HG03103 (cell line): Measurements from ENCODE around the gene CTNNA3.

Experiments
- ATAC-seq: cut with Tn5 transposase; IDR thresholded peaks from one replicate; pipeline ENCODE4 v1.9.1; 2021; ENCODE audit warnings: low read depth; ENCODE audit not compliant: unreplicated experiment

The CTNNA3 gene

GRCh38 chr10:67666416-67667034, 29.5 kb downstream of the CTNNA3 start:
- no peak for ATAC-seq

DNA sequence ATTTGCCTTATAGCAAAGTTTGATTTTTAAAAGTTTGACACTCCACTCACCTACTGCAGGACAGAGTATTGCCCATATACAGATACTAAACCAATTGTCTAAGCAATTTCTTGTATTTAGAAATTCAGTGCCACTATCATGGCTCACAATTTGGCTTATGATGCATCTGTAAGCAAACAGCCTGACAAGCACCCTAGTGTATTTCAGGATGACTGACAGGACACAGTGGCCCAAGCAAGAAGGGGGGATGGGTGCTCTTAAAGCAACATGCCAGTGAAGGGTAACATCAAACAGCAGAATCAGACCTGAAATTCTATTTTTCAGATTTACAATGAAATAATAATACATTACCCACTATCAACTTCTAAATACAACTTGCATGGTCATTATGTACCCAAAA, 30.5 kb downstream of the CTNNA3 start:
- no peak for ATAC-seq

- ATAC-seq: no peak
These were observed 31.1 kb downstream of the CTNNA3 start for GRCh38 chr10:67664942-67665341.

DNA sequence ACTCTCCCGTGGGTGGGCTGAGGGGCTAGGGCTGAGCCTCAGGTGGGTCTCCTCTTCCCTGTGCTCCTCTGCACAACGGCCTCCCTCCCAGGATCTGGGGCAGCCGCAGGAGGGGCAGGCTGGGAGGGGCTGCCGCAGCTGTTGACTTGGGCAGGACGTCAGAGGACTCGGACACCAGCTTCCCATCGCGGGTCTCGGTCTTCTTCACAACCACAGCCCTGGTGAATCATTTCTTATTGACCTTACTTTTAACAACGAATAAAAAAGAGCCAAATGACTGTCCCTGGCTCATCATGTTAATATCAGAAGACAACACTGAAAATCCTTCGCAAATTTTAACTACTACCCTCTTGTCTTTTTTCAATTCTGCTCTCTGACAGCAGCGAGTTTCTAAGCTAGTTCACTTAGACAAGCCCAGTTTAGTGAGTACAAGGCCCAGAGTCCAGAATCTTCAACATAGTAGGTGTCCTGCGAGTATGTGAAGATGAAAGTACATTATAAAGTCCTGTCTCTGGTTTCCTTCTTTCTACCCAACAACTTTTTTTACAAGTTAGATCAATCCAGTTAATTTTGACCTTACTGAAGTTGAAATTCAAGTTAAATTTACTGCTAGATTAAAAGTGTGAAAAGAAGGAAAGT, 32.4 kb downstream of the CTNNA3 start:
- no peak for ATAC-seq

- ATAC-seq: no peak
These were observed 33.6 kb downstream of the CTNNA3 start for GRCh38 chr10:67662415-67662814.

GRCh38 chr10:67659497-67659896, 36.5 kb downstream of the CTNNA3 start:
- ATAC-seq: no peak

GRCh38 chr10:67657775-67658174, 38.2 kb downstream of the CTNNA3 start:
- no peak for ATAC-seq

DNA sequence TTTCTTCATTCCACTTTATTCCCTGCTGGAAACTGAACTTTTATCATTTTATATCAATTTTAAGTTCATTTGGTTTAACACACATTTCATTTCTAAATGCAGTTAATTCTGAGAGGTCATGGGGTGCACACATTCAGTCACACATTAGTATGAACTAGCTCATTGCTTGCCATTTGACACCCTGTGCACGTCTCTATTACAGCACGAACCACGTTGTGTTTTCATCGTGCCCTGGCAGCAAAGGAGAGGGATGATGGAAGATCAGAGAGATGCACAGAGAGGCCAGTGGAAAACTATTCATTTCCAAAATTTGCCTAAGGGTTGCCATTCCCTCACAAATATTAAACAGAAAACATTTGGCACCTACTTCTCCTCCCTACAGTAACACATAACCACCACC, 45.4 kb downstream of the CTNNA3 start:
- no peak for ATAC-seq

DNA sequence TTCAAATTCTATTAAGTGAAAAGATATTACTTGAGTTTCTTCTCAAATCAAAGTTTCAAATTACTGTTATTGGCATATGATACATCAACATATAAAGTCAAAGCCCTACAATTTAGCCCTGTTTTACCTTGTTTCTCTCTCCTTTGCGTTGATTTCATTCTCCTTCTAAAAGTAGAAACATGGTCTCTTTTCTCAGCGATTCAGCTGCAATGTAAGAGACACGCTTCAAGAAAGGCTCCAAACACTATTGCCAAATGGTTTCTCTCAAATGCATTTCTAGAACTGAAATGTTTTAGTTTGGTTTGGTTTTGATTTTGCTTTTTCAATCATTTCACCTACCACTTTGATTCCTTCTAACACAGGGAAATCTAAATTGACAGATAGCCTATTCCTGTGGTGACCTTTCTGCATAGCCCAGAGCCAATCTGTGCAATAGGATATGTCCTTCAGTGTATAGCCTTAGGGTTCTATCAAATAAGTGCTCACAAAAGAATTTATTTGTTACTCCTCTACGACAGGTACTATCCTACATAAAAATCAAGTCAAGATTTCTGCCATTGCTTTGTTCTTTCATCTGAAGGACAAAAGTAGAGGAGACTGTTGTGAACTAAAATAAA, 47.3 kb downstream of the CTNNA3 start:
- ATAC-seq: no peak

DNA sequence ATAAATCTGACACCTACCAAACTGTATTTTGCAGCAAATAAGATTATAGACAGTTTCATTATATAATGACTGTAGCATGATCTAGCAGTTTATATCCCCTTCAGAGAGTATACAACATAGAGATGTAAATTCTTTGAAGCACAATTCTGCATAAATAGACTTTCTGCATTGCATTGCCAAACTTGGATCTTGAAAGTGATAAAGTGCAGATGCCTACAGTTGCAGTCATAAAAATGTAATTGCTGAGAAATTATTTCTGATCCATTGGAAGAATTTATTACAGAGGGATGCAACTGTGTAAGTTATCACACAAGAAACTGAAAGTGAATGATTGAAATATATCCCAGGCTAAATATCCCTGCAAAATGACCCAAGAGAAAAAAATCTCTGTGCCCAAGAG, 65.1 kb downstream of the CTNNA3 start:
- no peak for ATAC-seq

GRCh38 chr10:67629461-67629971, 66.5 kb downstream of the CTNNA3 start:
- ATAC-seq: no peak

DNA sequence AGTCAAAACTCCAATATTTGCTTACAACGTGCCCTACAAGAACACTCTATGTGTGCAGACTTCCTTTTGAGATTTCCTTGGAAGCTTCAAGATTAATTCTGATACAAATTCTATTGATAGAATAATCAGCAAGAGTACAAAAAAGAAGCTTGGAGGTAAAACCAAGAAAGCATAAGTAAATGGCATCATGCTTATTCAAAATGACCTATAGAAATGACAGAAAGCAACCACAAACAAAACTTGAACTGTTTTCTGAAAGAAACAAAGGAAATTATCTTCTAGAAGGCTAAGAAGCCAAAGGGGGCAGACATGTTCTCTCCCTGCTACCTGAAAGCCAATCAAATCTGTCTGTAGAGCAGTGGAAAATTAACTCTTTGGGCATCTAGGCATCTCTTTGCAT, 73.0 kb downstream of the CTNNA3 start:
- ATAC-seq: no peak

GRCh38 chr10:67622511-67622910, 73.5 kb downstream of the CTNNA3 start:
- ATAC-seq: no peak

GRCh38 chr10:67621834-67622233, 74.2 kb downstream of the CTNNA3 start:
- ATAC-seq: no peak

DNA sequence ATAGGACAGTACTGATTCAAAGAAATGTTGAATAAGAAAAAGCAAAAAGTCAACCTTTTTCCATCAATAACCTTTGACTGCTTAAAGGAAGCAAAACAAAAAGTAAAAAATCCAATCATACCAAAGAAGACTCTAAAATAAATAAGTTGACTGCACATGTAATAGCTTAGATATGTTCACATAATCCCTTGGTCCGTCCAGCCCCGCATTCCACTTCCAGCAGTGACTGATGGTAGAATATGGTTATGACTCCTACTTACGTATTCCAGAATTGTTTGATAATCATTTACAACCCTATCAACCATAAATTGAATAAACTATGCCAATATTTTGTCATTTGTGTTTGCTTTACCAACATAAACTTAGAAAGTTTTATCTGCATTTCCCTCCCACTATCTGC, 77.9 kb downstream of the CTNNA3 start:
- ATAC-seq: no peak

DNA sequence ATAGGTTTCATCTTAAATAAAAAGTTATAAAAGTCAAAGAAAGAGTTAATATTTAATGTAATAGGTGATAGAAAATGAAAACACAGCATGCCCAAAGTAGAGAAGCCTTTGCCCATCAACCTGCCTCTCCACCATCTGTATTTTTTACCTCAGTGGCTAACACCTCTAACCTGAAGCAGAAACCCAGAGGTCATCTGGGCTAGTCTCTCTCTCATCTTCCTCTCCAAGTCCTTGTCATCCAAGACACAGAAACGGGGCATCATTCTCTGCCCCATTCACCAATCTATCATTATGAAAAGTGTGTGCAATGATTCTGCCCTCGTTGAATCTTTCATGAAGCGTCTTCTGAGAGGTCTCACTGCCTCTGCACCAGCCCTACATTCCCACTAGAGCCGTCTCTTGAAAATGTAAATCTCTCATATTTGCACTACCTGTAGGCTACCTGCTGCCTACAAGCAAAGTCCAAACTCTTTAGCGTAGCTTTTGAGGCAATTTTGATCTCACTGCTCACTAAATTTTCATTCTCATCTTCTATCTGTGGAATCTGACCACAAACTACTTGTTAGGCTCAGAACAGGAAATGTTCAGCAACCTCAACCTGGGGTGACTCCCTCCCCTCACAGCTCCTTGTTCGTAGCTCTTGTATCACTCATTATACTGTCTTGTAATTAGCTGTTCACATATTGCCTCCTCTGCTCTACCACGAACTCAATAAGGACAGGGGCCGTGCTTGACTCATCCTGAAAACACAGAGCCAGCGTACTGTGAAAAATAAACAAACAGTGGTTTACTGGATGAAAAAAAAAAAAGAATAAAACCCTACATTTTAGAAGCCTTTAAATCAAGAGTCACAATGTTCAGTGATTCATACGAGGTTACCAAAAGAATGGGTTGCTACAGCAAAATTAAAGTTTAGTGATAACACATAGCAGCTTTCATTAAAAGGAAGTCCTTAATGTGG, 83.1 kb downstream of the CTNNA3 start:
- peak; percentile 95 for ATAC-seq

GRCh38 chr10:67612176-67612575, 83.8 kb downstream of the CTNNA3 start:
- no peak for ATAC-seq

DNA sequence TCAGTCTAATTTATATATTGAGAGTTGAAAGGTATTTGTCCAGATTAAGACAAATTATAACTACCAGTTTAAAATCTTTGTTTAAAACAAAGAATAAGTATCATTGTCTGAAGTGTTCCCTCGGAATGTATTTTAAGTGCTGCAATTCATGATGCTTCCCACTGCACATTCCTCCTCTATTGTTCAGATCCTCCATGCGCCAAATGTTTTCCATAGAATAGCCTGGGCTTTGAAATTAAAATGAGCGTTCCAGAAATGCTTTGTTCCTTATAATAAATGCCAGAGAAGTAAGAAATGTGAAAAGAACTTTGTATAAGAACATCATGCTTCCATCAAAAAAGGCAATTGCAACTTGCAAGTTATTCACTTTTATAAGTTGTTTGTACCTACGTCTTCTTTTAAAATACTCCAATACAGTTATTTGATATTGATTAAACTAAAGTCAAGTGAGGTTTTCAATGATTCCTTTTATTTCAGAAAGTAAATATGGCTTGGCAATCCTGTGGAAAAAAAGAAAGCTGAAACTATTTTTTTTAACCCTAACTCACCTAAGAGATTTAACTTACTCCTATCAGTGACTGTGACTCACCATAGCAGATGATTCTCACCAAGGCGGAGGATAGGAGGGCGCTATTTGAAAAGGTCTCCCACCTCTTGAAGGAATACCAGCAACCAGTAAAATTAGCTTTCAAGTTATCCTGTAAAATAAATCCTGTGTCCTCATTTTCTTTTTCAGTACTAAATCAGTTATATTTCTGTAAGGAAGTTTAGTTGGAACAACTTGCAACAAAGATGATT, 85.8 kb downstream of the CTNNA3 start:
- no peak for ATAC-seq

DNA sequence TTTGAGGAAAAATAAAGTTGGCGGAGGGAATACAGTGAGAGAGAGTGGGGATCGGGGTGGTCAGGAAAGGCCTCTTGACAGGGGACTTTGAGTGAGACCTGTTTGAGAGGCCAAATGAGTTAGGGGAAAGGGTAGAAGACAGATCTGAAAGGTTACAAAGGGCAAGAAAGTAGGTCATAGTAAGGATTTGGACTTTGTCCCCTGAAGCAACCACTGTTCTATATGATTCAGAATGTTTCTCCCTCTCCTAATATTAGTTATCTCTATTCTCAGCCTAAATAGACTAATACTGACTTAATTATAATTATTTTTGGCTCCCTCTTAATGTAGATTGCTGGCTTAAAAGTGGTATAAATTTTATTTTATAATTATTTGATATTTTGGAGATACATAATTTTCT, 88.0 kb downstream of the CTNNA3 start:
- ATAC-seq: no peak

- ATAC-seq: no peak
These were observed 88.5 kb downstream of the CTNNA3 start for GRCh38 chr10:67607472-67607871.
